NCI-H2081 (cell line): ENCODE measurements around the gene ADGRG6.
A peak's percentile ranks its signal among the peaks of the same experiment; 100 is the strongest.
"Not testable (repeated sequence)": the region's sequence is repeated elsewhere in the genome, so short reads cannot be mapped to it uniquely, and the experiment has no call there.

Experiments used
- DNase-seq, 2 experiments: peaks; one replicate each; lab custom pipeline; 2025; lab: John Stamatoyannopoulos, UW

Gene ADGRG6

GRCh38 chr6:142301651-142302391 is at the start of gene ADGRG6:
TSS of gene ADGRG6 (plus strand) at chr6:142302007. CDS start at chr6:142302330, 323 bp downstream.
- peak; percentile 34 to 40 for DNase-seq

- no peak for DNase-seq
These were observed 47.3 kb upstream of the ADGRG6 start for GRCh38 chr6:142254513-142254912.

- no peak for DNase-seq
These were observed 46.0 kb upstream of the ADGRG6 start for GRCh38 chr6:142255785-142256184.

GRCh38 chr6:142258305-142258704 is 43.5 kb upstream of the ADGRG6 start:
- no peak for DNase-seq

- DNase-seq = no peak
These were observed 43.0 kb upstream of the ADGRG6 start for GRCh38 chr6:142258757-142259156.

GRCh38 chr6:142260748-142261147 is 41.1 kb upstream of the ADGRG6 start:
- DNase-seq = no peak

GRCh38 chr6:142262231-142262630 is 39.6 kb upstream of the ADGRG6 start:
- DNase-seq = no peak

- DNase-seq = no peak
These were observed 36.3 kb upstream of the ADGRG6 start for GRCh38 chr6:142265476-142265875.

GRCh38 chr6:142266060-142266459 is 35.7 kb upstream of the ADGRG6 start:
- no peak for DNase-seq

GRCh38 chr6:142271476-142271875 is 30.3 kb upstream of the ADGRG6 start:
- DNase-seq = no peak

- DNase-seq = no peak
These were observed 27.2 kb upstream of the ADGRG6 start for GRCh38 chr6:142274656-142275055.

- DNase-seq = no peak
These were observed 26.4 kb upstream of the ADGRG6 start for GRCh38 chr6:142275236-142276006.

- no peak for DNase-seq
These were observed 25.6 kb upstream of the ADGRG6 start for GRCh38 chr6:142276256-142276655.

GRCh38 chr6:142279350-142280180 is 22.2 kb upstream of the ADGRG6 start:
- no peak for DNase-seq

- DNase-seq = no peak
These were observed 21.5 kb upstream of the ADGRG6 start for GRCh38 chr6:142280265-142280664.

- DNase-seq = no peak
These were observed 20.9 kb upstream of the ADGRG6 start for GRCh38 chr6:142280927-142281326.

GRCh38 chr6:142283138-142283537 is 18.7 kb upstream of the ADGRG6 start:
- not testable (repeated sequence) for DNase-seq

GRCh38 chr6:142284419-142284818 is 17.4 kb upstream of the ADGRG6 start:
- DNase-seq = no peak

GRCh38 chr6:142285235-142286087 is 16.3 kb upstream of the ADGRG6 start:
- no peak for DNase-seq

GRCh38 chr6:142286088-142286409 is 15.8 kb upstream of the ADGRG6 start:
- no peak for DNase-seq

GRCh38 chr6:142289687-142290086 is 12.1 kb upstream of the ADGRG6 start:
- no peak for DNase-seq

- DNase-seq = no peak
These were observed 11.0 kb upstream of the ADGRG6 start for GRCh38 chr6:142290851-142291250.
